Smooth muscle cell of the brain vasculature (primary cell): ENCODE measurements around the gene AGGF1.
"Not testable (repeated sequence)": the region's sequence is repeated elsewhere in the genome, so short reads cannot be mapped to it uniquely, and the experiment has no call there.

Source experiments
- DNase-seq: peaks from one replicate; pipeline ENCODE4 v3.0.0-alpha.2; 2012; ENCODE audit warnings: low read depth, low spot score

The AGGF1 gene

GRCh38 chr5:77086368-77086688, 56.1 kb downstream of the AGGF1 start:
- no peak for DNase-seq

DNA sequence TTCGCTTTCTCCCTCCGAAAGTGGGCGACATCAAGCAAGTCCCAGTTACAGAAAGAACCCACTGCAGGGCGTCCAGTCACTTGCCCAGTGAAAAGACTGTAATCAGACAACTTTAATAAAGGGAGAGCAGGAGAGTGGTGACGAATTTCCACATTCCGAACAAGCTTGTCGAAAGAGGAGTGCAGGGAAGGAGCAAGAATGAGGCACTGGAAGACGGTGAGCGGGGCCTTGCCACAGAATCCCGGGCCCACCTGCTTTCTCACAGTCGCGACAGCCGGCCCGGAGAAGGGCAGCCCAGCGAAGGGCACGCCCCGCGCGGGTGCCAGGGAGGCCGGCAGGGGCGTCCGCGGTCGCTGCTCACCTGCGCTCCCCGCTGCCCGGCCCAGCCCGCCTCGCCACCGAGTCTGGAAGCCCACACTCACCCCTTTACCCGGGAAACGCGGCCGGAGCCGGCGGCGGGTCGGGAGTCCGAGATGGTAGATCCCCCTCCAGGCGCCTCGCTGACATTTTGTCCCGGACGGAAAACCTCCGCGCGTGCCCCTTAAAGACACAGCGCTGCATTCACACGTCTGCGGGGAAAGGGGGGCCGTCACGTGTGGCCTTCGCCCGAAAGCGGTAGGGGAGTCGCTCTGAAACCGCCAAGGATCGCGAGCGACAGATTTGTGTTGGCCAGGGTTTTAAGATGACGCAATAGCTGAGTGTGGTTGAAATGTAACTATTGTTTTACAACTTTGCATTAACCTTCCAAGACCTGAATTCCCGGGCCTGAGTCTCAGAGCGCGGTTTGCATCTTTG, 56.7 kb downstream of the AGGF1 start, which contains the start of gene ZBED3:
Gene ZBED3, minus strand, starts transcription at position 597 of the 795 bp plus-strand sequence. CDS start 9,407 bp downstream, outside the sequence.
- no peak for DNase-seq

GRCh38 chr5:77087484-77088261, 57.5 kb downstream of the AGGF1 start:
- no peak for DNase-seq

- no peak for DNase-seq
These were observed 65.0 kb downstream of the AGGF1 start for GRCh38 chr5:77095189-77095588.

DNA sequence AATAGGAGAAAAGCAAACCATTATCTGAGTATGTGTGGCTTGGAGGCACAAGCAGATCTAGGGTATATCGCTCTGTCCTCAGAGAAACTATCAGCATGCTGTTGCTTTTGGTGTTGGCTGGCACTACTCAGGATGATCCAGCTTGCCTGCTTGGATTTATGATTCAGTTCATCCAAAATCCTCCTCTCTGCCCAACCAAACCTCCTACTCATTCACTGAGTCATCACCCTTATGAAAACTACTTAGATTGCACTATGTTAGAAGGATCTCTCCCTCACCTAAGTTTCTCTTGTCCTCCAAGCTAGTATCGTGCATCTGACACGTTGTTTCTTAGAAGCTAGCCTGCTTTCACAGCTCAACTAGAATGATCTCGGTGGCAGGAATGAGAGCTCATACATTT, 71.1 kb downstream of the AGGF1 start:
- no peak for DNase-seq

DNA sequence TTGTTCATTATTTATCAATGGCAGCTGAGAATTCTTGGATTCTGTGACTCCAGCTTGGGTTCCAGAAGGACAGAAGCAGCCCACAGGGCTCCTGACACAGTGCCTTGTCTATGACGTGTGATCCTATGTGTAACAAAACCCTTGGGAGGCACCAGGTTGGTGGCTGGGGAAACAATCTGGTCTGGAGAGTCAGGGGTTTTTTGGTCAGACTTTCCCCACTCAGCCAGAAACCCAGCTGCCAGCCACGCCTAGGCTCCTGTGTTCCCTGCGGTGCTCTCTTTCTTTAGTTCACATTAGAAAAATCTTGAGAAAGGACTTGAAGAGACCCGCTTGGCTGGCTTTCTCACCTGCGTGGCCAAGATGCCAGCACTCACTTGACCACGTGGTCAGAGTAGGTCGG, 72.3 kb downstream of the AGGF1 start:
- DNase-seq, result no peak

GRCh38 chr5:77103457-77103856, 73.3 kb downstream of the AGGF1 start:
- DNase-seq, result no peak

- no peak for DNase-seq
These were observed 74.6 kb downstream of the AGGF1 start for GRCh38 chr5:77104813-77105212.

- DNase-seq, result not testable (repeated sequence)
These were observed 76.8 kb downstream of the AGGF1 start for GRCh38 chr5:77107035-77107434.
